Right lobe of liver (tissue), 6 donors: Measurements from ENCODE around the gene PLS1. TPM values are rescaled to one million over a fixed set of nuclear protein-coding genes. Genes with fewer than 3 reads are reported as not detected.

Experiments
- ATAC-seq, 4 donors: fragments of 200-7000 bp; cut with Tn5 transposase; one replicate each; pipeline ENCODE4 v1.9.1; 2020; ENCODE audit warnings: mild to moderate bottlenecking in 4 of 4, moderate library complexity in 4 of 4
- DNase-seq, 3 donors: peaks; one replicate each; pipeline ENCODE4 v3.0.0-alpha.2; 2020
- H3K27ac ChIP-seq, 3 donors: fragments of 200-600 bp; one replicate each; pipeline ENCODE4 v1.8.0; 2022
- H3K27me3 ChIP-seq, 2 donors: fragments of 200-600 bp; one replicate each; pipeline ENCODE4 v1.8.0; 2022
- H3K36me3 ChIP-seq, 4 donors: fragments of 200-600 bp; sonication (generic) in 1 of 4; one replicate each; pipeline versions ENCODE4 v1.5.1 to v1.8.0; 2017 to 2022; ENCODE audit warnings: control low read depth in 1 of 4
- H3K4me1 ChIP-seq, 4 donors: fragments of 200-600 bp; sonication (generic) in 1 of 4; one replicate each; pipeline versions ENCODE4 v1.5.1 to v1.8.0; 2017 to 2022; ENCODE audit warnings: control low read depth in 1 of 4
- H3K4me3 ChIP-seq, 3 donors: fragments of 200-600 bp; one replicate each; pipeline ENCODE4 v1.8.0; 2022
- H3K9me3 ChIP-seq, 4 donors: fragments of 200-600 bp; sonication (generic) in 1 of 4; one replicate each; pipeline versions ENCODE4 v1.5.1 to v1.8.0; 2017 to 2022; ENCODE audit warnings: control low read depth in 1 of 4
- CTCF ChIP-seq, 4 donors: fragments of 200-600 bp in 3 of 4; fragments of 450-650 bp in 1 of 4; IDR thresholded peaks; one replicate each; pipeline versions ENCODE4 v1.5.1 to v1.8.0; 2016 to 2022; ENCODE audit warnings: antibody characterized with exemption in 4 of 4, mild to moderate bottlenecking in 2 of 4
- POLR2A ChIP-seq: fragments of 450-650 bp; IDR thresholded peaks from one replicate; pipeline ENCODE4 v1.6.1; 2017; ENCODE audit warnings: antibody characterized with exemption, mild to moderate bottlenecking
- WGBS: methylation state at CpG from one replicate; pipeline ENCODE4 v1.1.6; 2018; ENCODE audit warnings: low coverage, low lambda C conversion rate; ENCODE audit not compliant: insufficient coverage; ENCODE audit errors: missing lambda C conversion rate; 5-methylcytosine and 5-hydroxymethylcytosine counted together
- intact Hi-C, 2 donors: fragments of 100-400 bp; cut with DNase I; formaldehyde crosslinking; loops; one replicate each; pipeline versions ENCODE4 v1.11.2 to v1.14.1; 2022
- total RNA-seq, 6 experiments: library from RNA; depleted of rRNA in 2 of 6; stranded (reverse); fragments of >200 nt in 2 of 6; fragmentation: NEBNext Ultra II Directional in 3 of 6; extraction: Animal tissue kit (Norgen Biotek cat#: 25700) in 3 of 6; gene quantifications; one replicate each; pipeline versions ENCODE4 v1.1.0 to v1.2.4, GENCODE V29; 2016 to 2023
- donor health status: DM: no; HTN: yes; CAD: no.
- donor health status: DM: no; HTN: no; CAD: no.
- donor health status: DM: no; HTN: no; CAD: no.
- donor health status: DM: no; HTN: yes; CAD: no.
- donor health status: DM: no; HTN: yes; CAD: no.

The PLS1 gene
- total RNA-seq, 6 experiments from 2014 or later: 13.0 to 30.5 (median 18.2) TPM

DNA sequence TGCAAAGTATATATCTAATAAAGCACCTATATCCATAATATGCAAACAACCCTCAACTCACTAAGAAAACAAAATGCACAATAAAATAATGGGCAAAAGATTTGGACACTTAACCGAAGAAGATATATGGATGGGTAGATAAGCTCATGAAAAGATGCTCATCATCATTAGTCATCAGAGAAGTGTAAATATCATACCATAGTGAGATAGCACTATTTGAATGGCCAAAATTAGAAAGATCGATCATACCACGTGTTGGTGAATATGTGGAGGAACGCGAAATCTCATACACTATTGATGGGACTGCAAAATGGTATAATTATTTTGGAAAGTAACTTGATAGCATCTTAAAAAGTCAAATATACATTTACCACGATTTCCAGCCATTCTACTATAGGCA is 40.5 kb downstream of the PLS1 start:
- WGBS: 88% methylated on average over 6 of the region's 6 CpGs

DNA sequence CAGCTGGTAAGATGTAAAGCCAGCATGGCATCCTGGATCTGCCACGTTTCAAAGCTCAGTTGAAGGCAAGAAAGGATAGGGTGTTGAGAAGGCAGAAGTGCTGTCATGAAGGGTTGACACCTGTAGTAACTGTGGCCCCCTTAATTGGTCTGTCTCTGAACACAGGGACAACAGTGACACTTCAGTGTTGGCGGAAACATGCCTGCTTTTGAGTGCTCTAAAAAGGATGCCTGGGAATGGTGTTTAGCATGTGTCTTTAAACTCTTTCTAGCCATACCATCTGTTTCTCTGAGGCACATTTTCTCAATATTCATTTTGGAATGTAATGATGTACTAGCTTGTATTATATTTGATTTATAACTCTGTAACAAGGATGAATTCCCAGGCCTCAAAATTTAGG is 42.1 kb downstream of the PLS1 start:
- 90% methylated on average over 2 of the region's 2 CpGs for WGBS

More for the DNA sequence above, 40.5 kb downstream of the PLS1 start:
- H3K4me1 ChIP-seq: no peaks in the 10 kb centered on the region
- ATAC-seq (no peak), DNase-seq (no peak)
- H3K27ac ChIP-seq: no peak overlapping the region
- H3K27me3 ChIP-seq: no peaks in the 10 kb centered on the region
- no peaks in the 10 kb centered on the region for H3K36me3 ChIP-seq
- TF ChIP-seq POLR2A (no peak), CTCF (IDR thresholded peaks at IDR 0.05) (no peak)
- no peaks in the 10 kb centered on the region for H3K9me3 ChIP-seq
- no peak overlapping the region for H3K4me3 ChIP-seq
- intact Hi-C loops: no loop called here

DNA sequence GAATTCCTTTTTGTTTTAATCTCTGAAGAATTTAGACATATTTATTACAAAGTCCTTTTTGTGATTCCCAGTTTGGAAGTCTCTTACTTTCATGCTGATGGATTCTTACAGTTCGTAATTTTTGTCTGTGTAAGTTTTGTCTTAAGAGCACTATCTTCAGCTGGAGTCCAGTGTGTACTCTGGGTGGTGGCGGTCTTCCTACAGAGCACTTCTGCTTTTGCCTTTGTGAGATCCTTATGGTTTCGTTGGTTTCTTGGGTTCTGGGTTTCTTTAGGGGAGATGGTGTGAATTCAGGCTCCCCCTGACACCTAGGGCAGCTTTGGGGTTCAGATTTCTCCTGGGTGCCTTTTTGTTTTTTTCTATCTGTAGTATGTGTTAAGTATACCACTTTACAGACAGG is 45.3 kb downstream of the PLS1 start:
- Histone ChIP-seq H3K4me1 (peaks cover 0 to 5% (median 0%) of the 10 kb centered on the region in 4 donors), H3K4me3 (no peak overlapping the region), H3K36me3 (no peaks in the 10 kb centered on the region), H3K27me3 (no peaks in the 10 kb centered on the region), H3K9me3 (no peaks in the 10 kb centered on the region), H3K27ac (no peak overlapping the region)
- ATAC-seq (no peak), DNase-seq (no peak)
- intact Hi-C loops: no loop called here
- 78% methylated on average over 3 of the region's 3 CpGs for WGBS
- TF ChIP-seq CTCF (IDR thresholded peaks at IDR 0.05) (no peak), POLR2A (no peak)

More for the DNA sequence above, 42.1 kb downstream of the PLS1 start:
- Histone ChIP-seq H3K27me3 (no peaks in the 10 kb centered on the region), H3K4me3 (no peak overlapping the region), H3K36me3 (no peaks in the 10 kb centered on the region), H3K27ac (no peak overlapping the region), H3K4me1 (no peaks in the 10 kb centered on the region), H3K9me3 (no peaks in the 10 kb centered on the region)
- TF ChIP-seq CTCF (IDR thresholded peaks at IDR 0.05) (no peak), POLR2A (no peak)
- DNase-seq (no peak), ATAC-seq (no peak)
- intact Hi-C loops: no loop called here

DNA sequence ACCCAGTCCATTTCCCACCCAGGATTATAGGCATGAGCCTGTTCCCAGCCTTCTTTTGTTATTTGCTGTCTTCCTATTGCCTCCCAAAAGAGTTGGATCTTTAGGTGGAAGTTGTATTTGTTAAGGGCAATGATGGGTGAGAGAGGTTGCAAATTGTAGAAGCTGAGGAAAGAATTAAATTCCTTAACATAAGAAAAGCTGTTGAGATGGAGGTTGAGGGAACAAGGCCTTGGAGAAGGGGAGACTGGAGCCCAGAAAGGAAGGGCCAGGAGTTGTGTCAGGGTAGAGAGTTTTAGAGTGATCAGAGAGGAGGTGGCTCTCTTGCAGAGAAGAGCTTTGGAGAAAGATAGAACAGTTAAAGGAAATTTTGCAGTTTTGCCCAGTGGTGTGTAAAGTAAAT is 46.8 kb downstream of the PLS1 start:
- TF ChIP-seq POLR2A (no peak), CTCF (IDR thresholded peaks at IDR 0.05) (no peak)
- DNase-seq (no peak), ATAC-seq (no peak)
- Histone ChIP-seq H3K36me3 (no peaks in the 10 kb centered on the region), H3K27ac (no peak overlapping the region), H3K4me3 (no peak overlapping the region), H3K27me3 (no peaks in the 10 kb centered on the region), H3K4me1 (peaks cover 0 to 5% (median 0%) of the 10 kb centered on the region in 4 donors), H3K9me3 (no peaks in the 10 kb centered on the region)
- intact Hi-C loops: no loop called here

- no peaks in the 10 kb centered on the region for H3K36me3 ChIP-seq
- no peak overlapping the region for H3K27ac ChIP-seq
- peaks cover 0 to 6% (median 1%) of the 10 kb centered on the region in 4 donors for H3K4me1 ChIP-seq
- intact Hi-C loops: no loop called here
- ATAC-seq (no peak), DNase-seq (no peak)
- H3K9me3 ChIP-seq: no peaks in the 10 kb centered on the region
- no peaks in the 10 kb centered on the region for H3K27me3 ChIP-seq
- H3K4me3 ChIP-seq: no peak overlapping the region
- 82% methylated on average over 6 of the region's 6 CpGs for WGBS
- no peak for TF ChIP-seq POLR2A
- no peak for TF ChIP-seq CTCF (IDR thresholded peaks at IDR 0.05)
These were observed 48.3 kb downstream of the PLS1 start for GRCh38 chr3:142644502-142644901.
